Activated CD8-positive, alpha-beta memory T cell treated with anti-CD3 and anti-CD28 coated beads, Interleukin-2, amount 50 U/mL, for 1 hour (primary cell): ENCODE data around the gene HLA-B.
"Not testable (repeated sequence)": the region's sequence is repeated elsewhere in the genome, so short reads cannot be mapped to it uniquely, and the experiment has no call there.

Experiments
- DNase-seq: peaks from one replicate; pipeline ENCODE4 v3.0.0-alpha.2; 2020; ENCODE audit errors: extremely low read depth

The HLA-B gene

DNA sequence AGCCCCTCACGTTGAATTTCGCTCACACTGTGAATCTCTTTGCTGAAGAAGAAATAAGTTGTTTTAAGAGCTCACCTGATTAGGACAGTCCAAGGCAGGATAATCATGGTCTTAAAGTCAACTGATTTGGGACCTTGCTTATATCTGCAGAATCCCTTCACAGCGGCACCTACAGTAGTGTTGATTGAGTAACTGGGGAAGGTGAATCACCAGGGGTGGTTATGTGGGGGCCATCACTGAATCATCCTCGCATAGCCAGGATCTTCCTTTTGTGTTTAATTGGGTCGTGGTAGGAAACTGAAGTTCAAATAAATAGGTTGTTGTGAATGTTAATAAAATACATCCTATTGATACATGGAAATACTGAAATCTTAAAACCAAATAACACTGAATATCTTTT lies 26.2 kb upstream of the HLA-B start:
- no peak for DNase-seq

- no peak for DNase-seq
Measured at GRCh38 chr6:31381666-31382065, 24.7 kb upstream of the HLA-B start.

- DNase-seq, result no peak
Measured at GRCh38 chr6:31379850-31380249, 22.9 kb upstream of the HLA-B start.

GRCh38 chr6:31378721-31379103 lies 21.7 kb upstream of the HLA-B start:
- no peak for DNase-seq

- DNase-seq, result no peak
Measured at GRCh38 chr6:31378062-31378720, 21.2 kb upstream of the HLA-B start.

- DNase-seq, result no peak
Measured at GRCh38 chr6:31377029-31377428, 20.1 kb upstream of the HLA-B start.

DNA sequence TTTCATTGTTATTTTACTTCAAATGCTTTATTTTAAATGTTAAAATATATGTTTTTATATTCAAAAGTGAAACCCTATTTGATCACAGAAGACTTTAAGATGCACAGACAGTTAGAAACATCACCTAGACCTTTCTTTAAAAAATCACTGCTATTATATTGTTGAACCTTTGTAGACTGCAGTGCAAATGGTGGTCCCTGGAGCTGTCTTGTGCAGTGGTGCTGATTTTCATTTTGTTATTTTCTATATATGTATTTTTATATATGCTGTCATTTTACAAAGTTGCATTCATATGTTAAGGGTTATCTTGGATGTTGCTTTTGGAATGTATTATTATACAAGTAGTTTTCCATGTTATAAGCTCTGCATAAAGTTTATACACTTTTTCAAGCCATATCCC lies 18.7 kb upstream of the HLA-B start:
- no peak for DNase-seq

DNA sequence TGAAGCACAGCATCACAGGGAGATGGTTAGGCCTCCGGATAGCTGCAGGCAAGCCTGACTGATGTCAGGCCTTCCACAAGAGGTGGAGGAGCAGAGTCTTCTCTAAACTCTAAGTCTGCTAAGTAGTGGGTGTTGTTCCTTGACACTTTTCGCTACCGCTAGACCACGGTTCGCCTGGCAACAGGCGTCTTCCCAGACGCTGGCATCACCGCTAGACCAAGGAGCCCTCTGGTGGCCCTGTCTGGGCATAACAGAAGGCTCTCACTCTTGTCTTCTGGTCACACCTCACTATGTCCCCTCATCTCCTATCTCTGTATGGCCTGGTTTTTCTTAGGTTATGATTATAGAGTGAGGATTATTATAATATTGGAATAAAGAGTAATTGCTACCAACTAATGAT lies 17.1 kb upstream of the HLA-B start:
- DNase-seq, result not testable (repeated sequence)

DNA sequence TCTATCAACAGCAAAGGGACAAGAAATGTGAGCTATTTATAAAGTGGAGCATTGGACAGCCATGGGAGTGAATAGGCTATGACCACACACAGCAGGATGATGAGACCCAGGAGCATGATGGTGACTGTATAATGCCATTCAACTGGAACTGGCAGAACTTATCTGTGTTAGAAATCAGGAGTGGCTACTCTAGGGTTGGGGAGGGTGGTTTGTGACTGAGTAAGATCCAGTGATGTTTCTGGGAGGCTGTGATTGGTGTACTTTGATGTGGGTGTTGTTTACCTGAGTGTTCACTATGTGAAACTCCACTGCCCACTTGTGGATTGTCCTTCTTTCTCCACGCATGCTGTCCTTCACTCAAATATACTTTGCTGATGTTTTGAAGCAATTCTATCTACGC lies 11.5 kb upstream of the HLA-B start:
- no peak for DNase-seq

DNA sequence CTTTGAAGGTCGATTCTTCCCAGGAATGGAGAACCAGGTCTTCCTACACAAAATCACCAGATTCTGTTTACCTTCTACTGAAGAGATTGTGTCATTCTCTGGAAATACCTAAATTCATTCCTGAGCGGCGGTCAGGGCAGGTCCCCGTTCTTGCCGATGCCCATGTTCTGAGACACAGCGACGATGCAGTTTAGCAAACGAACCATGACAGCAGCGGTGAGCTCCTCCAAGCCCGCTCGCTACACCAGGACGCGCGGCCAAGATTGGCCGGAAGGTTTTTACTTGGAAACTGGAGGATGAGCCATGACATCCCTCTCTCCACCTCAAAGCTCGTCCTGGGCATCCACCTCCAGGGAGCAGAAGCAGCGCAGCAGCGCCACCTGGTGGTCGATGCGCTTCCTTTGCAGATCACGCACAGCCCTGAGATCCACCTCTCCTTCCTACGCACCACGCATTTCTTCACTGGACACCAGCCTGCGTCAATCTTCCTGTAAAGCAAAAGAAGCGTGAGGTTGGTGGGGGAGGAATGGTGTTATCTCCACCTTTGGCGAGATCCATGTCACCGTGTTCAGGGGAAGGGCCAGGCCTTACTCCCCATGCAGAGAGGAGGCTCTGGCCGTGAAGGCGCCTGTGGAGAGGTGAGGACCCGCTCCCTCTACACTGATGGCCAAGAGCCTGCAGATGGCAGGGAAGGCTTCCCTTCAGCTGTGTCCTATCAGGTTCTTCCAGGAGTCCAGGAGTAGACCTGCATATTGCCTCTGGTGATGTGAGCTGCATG lies 9.9 kb upstream of the HLA-B start:
- DNase-seq, result peak; percentile 58

GRCh38 chr6:31365864-31366263 lies 8.9 kb upstream of the HLA-B start:
- no peak for DNase-seq

GRCh38 chr6:31363811-31364210 lies 6.8 kb upstream of the HLA-B start:
- DNase-seq, result no peak

DNA sequence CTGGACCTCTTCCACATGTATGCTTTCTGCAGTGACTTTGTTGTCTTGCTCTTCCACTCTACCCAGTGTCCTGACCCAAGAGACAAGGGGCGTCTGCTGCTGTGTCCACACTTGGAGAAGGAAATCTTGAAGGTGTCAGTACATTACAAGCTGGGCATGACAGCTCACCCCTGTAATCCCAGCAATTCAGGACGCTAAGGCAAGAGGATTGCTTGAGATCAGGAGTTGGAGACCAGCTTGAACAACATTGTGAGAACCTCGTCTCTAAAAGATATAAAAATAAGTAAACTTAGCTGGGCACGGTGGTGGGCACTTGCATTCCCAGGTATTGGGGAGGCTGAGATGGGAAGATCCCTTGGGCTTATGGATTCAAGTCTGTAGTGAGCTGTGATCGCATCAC lies 5.8 kb upstream of the HLA-B start:
- no peak for DNase-seq

- DNase-seq, result no peak
Measured at GRCh38 chr6:31359581-31359980, 2.6 kb upstream of the HLA-B start.

DNA sequence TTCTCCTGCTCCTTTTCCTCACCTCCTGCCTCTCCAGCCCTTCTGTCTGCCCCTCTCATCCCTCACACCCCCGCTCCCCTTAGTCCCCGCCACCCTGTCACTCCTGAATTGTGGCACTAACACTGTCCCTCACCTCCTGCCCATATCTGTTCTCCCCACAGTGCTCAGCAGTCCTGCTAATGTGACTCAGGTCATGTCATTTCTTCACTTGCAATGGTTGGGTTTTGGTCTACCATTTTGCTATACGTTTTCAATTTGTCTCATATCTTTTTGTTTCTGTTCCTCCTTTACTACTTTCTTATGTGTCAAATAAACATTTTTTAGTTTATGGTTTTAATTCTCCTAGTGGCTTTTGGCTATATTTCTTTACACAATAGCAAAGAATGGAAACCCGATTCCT lies 1.3 kb upstream of the HLA-B start:
- no peak for DNase-seq

DNA sequence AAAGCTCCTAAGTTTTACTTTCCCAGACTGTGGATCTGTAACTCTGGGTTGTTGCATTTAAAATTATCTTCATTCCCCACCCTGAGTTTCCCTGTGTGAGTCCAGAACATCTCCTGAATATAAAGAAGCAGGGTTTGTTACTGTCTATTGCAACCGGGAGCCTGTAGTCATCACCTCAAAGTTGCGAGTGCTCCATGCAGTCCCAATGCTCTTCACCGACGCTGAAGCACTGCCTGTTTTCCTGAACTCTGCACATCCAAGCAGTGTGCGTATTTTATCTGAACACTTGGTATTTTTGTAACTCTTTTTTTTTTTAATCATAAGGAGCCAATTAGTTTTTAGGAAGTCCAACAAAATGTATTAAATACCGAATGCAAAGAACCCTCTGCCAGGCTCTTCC lies 907 bp upstream of the HLA-B start:
- no peak for DNase-seq

DNA sequence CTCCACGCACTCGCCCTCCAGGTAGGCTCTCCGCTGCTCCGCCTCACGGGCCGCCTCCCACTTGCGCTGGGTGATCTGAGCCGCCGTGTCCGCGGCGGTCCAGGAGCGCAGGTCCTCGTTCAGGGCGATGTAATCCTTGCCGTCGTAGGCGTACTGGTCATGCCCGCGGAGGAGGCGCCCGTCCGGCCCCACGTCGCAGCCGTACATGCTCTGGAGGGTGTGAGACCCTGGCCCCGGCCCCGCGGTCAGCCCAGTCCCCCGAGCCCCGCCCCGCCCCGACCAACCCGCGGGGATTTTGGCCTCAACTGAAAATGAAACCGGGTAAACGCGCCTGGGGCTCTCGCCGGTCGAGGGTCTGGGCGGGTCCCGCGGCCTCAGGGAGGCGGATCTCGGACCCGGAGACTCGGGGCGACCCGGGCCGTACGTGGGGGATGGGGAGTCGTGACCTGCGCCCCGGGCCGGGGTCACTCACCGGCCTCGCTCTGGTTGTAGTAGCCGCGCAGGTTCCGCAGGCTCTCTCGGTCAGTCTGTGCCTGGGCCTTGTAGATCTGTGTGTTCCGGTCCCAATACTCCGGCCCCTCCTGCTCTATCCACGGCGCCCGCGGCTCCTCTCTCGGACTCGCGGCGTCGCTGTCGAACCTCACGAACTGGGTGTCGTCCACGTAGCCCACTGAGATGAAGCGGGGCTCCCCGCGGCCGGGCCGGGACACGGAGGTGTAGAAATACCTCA lies 598 bp downstream of the HLA-B start:
- DNase-seq, result no peak

GRCh38 chr6:31355583-31355948 lies 1.4 kb downstream of the HLA-B start:
- no peak for DNase-seq

GRCh38 chr6:31354864-31355582 lies 2.0 kb downstream of the HLA-B start:
- no peak for DNase-seq

GRCh38 chr6:31354158-31354863 lies 2.7 kb downstream of the HLA-B start:
- no peak for DNase-seq

DNA sequence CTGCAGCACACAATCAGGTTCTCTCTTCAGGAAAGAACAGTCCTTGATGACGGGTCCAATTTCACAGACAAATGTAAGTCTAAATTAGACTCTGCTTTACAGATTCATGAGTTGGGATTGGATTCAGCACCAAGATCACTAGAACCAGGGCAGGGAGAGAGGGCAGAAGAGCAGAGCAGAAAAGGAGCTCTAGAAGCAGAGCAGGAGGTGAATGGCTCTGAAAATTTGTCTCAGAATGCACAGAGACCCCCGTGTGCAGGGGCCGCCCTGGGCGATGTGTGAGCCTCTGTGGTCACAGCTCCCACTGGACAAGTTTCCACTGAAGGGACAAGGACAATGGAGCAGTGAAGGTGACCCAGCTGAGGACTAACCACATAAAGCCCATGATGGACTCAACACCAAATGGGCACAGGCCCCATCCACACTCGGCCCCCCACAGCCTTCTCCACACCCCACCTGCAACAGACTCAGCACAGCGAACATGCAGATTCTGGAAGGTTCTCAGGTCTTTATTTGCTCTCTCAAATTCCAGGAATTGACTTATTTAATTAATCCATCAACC lies 3.5 kb downstream of the HLA-B start:
- no peak for DNase-seq
